ENCODE results near the gene RNF169. TPM values are rescaled to one million over a fixed set of nuclear protein-coding genes. Genes with fewer than 3 reads are reported as not detected.

RNF169 gene
- 10 to 100 TPM; 18.9 to 19.4 (median 19.1) TPM for polyA plus RNA-seq (ENCODE audit: insufficient read length in 4 of 4)

GRCh38 chr11:74748211-74749126, at the start of gene RNF169:
Gene RNF169 (plus strand): TSS chr11:74748849. CDS start chr11:74748881, 32 bp downstream.
- peak; percentile 82 to 92 (median 90) for DNase-seq (ENCODE audit: low read depth in 4 of 4, low spot score in 3 of 4)

GRCh38 chr11:74699615-74700396, 48.8 kb upstream of the RNF169 start:
- no peak for DNase-seq (ENCODE audit: low read depth in 4 of 4, low spot score in 3 of 4)

- no peak for DNase-seq (ENCODE audit: low read depth in 4 of 4, low spot score in 3 of 4)
Observed at GRCh38 chr11:74701351-74701750, 47.3 kb upstream of the RNF169 start.

- peak in 2 of 4 donors; percentile 47 to 62 for DNase-seq (ENCODE audit: low read depth in 4 of 4, low spot score in 3 of 4)
Observed at GRCh38 chr11:74702383-74703007, 46.2 kb upstream of the RNF169 start.

- DNase-seq (ENCODE audit: low read depth in 4 of 4, low spot score in 3 of 4) = no peak
Observed at GRCh38 chr11:74703211-74703610, 45.4 kb upstream of the RNF169 start.

- no peak for DNase-seq (ENCODE audit: low read depth in 4 of 4, low spot score in 3 of 4)
Observed at GRCh38 chr11:74707182-74707581, 41.5 kb upstream of the RNF169 start.

- no peak for DNase-seq (ENCODE audit: low read depth in 4 of 4, low spot score in 3 of 4)
Observed at GRCh38 chr11:74707602-74708510, 40.8 kb upstream of the RNF169 start.

GRCh38 chr11:74709175-74709574, 39.5 kb upstream of the RNF169 start:
- no peak for DNase-seq (ENCODE audit: low read depth in 4 of 4, low spot score in 3 of 4)

GRCh38 chr11:74710281-74710938, 38.2 kb upstream of the RNF169 start:
- no peak for DNase-seq (ENCODE audit: low read depth in 4 of 4, low spot score in 3 of 4)

GRCh38 chr11:74713686-74714085, 35.0 kb upstream of the RNF169 start:
- DNase-seq (ENCODE audit: low read depth in 4 of 4, low spot score in 3 of 4) = no peak

- DNase-seq (ENCODE audit: low read depth in 4 of 4, low spot score in 3 of 4) = no peak
Observed at GRCh38 chr11:74714904-74715303, 33.7 kb upstream of the RNF169 start.

GRCh38 chr11:74717221-74717969, 31.3 kb upstream of the RNF169 start:
- no peak for DNase-seq (ENCODE audit: low read depth in 4 of 4, low spot score in 3 of 4)

- DNase-seq (ENCODE audit: low read depth in 4 of 4, low spot score in 3 of 4) = no peak
Observed at GRCh38 chr11:74719011-74719410, 29.6 kb upstream of the RNF169 start.

GRCh38 chr11:74720596-74721478, 27.8 kb upstream of the RNF169 start:
- DNase-seq (ENCODE audit: low read depth in 4 of 4, low spot score in 3 of 4) = no peak

- no peak for DNase-seq (ENCODE audit: low read depth in 4 of 4, low spot score in 3 of 4)
Observed at GRCh38 chr11:74721479-74721835, 27.2 kb upstream of the RNF169 start.

GRCh38 chr11:74723511-74723910, 25.1 kb upstream of the RNF169 start:
- no peak for DNase-seq (ENCODE audit: low read depth in 4 of 4, low spot score in 3 of 4)

GRCh38 chr11:74725701-74726100, 22.9 kb upstream of the RNF169 start:
- DNase-seq (ENCODE audit: low read depth in 4 of 4, low spot score in 3 of 4) = no peak

All from left renal pelvis (tissue), 4 donors.